Lower leg skin (tissue), 4 donors: ENCODE results near the gene GNAI2. TPM values are rescaled to one million over a fixed set of nuclear protein-coding genes. Genes with fewer than 3 reads are reported as not detected.
"Not testable (repeated sequence)": the region's sequence is repeated elsewhere in the genome, so short reads cannot be mapped to it uniquely, and the experiment has no call there.

ENCODE experiments used
- DNase-seq, 2 donors: peaks; one replicate each; pipeline ENCODE4 v3.0.0-alpha.2; 2019; ENCODE audit warnings: low spot score in 2 of 2
- H3K4me3 ChIP-seq: fragments of 200-600 bp; sonication (generic); 2 replicates; pipeline ENCODE4 v1.5.1; 2017; ENCODE audit warnings: mild to moderate bottlenecking, low read depth; ENCODE audit not compliant: poor library complexity, severe bottlenecking
- CTCF ChIP-seq, 3 donors: fragments of 450-650 bp; IDR thresholded peaks; one replicate each; pipeline ENCODE4 v1.5.1; 2016; ENCODE audit warnings: antibody characterized with exemption in 3 of 3, mild to moderate bottlenecking in 3 of 3, moderate library complexity in 2 of 3
- POLR2A ChIP-seq, 2 donors: fragments of 450-650 bp; IDR thresholded peaks; one replicate each; pipeline ENCODE4 v1.6.1; 2016 to 2017; ENCODE audit warnings: antibody characterized with exemption in 2 of 2, mild to moderate bottlenecking in 1 of 2, moderate library complexity in 1 of 2
- WGBS, 2 donors: methylation state at CpG; one replicate each; pipeline ENCODE4 v1.1.5; 2018; 5-methylcytosine and 5-hydroxymethylcytosine counted together
- intact Hi-C: fragments of 100-400 bp; cut with DNase I; formaldehyde crosslinking; loops from one replicate; pipeline ENCODE4 v1.15.0; 2023; ENCODE audit warnings: low total_unique reads
- total RNA-seq, 4 donors: library from RNA; depleted of rRNA; stranded (reverse); fragments of >200 nt; gene quantifications; one replicate each; pipeline ENCODE4 v1.1.0, GENCODE V29; 2016

GNAI2 gene
- total RNA-seq, 4 donors from 2014 or later: 56.5 to 123 (median 74.8) TPM

- intact Hi-C loops: no loop called here
- no peak for TF ChIP-seq CTCF (IDR thresholded peaks at IDR 0.05)
- no peak for TF ChIP-seq POLR2A (IDR thresholded peaks at IDR 0.05)
- no peak overlapping the region for H3K4me3 ChIP-seq
- no peak for DNase-seq
- 28 to 29% methylated on average over 3 of the region's 3 CpGs for WGBS, 2 donors
Observed at GRCh38 chr3:50242381-50242770, 6.4 kb downstream of the GNAI2 start.

- intact Hi-C loops: no loop called here
- TF ChIP-seq CTCF (IDR thresholded peaks at IDR 0.05) (no peak), POLR2A (IDR thresholded peaks at IDR 0.05) (no peak)
- peak; percentile 69 to 93 for DNase-seq
- 42 to 49% methylated on average over 14 of the region's 14 CpGs for WGBS, 2 donors
- no peak overlapping the region for H3K4me3 ChIP-seq
Observed at GRCh38 chr3:50242851-50243542, 7.0 kb downstream of the GNAI2 start.

DNA sequence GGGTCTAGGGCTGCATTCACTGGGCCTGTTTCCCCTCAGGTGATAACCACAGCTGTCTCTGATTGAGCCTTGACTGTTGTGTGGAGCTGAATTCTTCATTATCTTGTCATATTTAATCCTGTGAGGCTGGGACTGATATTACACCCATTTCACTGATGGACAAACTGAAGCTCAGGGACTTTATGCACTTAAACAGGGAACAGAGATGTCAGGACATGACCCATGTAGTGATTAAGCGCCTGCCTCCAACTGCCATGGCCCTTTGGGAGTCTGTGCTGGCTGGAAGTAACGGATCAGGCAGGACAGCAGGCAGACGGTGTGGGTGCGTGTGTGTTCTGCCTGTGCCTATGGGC, 7.5 kb downstream of the GNAI2 start:
- WGBS, 2 donors: 63 to 69% methylated on average over 4 of the region's 4 CpGs
- no peak for DNase-seq
- no peak for TF ChIP-seq POLR2A (IDR thresholded peaks at IDR 0.05)
- no peak for TF ChIP-seq CTCF (IDR thresholded peaks at IDR 0.05)

DNA sequence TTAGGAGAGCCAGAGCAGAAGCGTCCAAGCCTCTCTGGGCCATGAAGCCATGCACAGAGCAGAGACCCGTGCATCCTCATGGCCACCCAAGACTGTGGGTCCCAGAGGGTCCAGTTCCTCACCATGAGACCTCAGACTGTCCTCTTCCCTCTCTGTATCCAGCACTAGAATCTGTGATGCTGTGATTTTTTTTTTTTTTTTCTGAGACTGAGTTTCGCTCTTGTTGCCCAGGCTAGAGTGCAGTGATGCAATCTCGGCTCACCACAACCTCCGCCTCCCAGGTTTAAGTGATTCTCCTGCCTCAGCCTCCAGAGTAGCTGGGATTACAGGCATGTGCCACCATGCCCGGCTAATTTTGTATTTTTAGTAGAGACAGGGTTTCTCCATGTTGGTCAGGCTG, 8.8 kb downstream of the GNAI2 start:
- DNase-seq, H3K4me3 ChIP-seq: not testable (repeated sequence)
- 66 to 78% methylated on average over 6 of the region's 6 CpGs for WGBS, 2 donors

More for the DNA sequence above, 7.5 kb downstream of the GNAI2 start:
- intact Hi-C loops: no loop called here
- H3K4me3 ChIP-seq: no peak overlapping the region

DNA sequence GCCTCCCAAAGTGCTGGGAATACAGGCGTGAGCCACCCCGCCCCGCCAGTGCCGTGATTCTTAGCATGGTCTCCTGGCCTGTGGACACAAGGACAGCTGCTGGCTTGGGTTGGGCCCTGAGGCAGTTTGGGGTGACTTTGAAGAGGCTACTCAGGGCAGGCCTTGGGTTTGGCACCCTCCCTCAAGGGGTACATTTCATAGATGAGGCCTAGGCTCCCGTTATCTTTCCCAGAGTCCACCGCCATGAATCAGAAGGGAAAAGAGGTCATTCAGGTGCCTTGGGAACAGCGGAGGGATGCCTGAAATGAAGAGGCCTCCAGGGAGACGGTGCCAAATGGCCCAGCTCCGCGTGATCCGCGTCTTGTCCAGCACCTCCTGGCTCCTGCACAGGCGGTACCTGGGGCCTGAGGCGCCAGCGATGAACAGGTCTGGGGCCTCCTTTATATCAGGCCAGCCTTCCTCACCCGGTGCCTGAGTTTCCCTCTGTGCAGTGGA, 9.3 kb downstream of the GNAI2 start:
- 60 to 70% methylated on average over 16 of the region's 16 CpGs for WGBS, 2 donors
- DNase-seq: no peak
- TF ChIP-seq CTCF (IDR thresholded peaks at IDR 0.05) (no peak), POLR2A (IDR thresholded peaks at IDR 0.05) (no peak)
- H3K4me3 ChIP-seq: no peak overlapping the region
- intact Hi-C loops: no loop called here

More for the DNA sequence above, 8.8 kb downstream of the GNAI2 start:
- intact Hi-C loops: not testable (repeated sequence)

DNA sequence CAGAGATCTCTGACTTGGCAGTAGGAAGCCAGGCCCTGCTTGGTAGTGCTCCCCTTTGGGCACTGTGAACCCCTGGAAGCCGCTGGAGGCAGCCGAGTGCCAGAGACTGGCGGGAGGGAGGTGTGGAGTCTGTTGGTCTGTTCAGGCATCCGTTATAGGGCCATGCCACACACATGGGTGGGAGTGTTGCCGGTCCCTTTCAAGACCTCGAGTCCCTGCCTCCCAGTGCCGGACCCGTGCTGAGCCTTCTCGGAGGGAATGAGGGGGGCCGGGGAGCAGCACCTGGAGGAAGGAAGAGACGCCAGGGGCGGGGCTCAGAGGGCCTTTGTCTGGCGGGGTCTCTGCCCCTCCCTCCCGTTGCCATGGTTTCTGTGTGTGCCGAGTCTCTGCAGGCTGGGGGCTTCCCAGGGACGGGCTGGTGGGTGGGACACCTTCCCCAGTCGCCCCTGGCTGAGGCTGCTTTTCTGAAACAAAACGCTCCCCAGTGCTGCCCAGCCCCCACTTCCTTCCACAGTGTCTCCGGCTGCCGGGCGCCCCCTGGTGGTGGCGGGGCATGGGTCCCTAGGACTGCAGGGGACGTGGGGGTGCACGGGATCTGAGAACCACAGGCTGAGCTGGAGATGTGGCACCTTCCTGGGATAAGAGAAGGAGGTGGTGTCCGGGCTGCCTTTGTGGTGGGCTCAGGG, 10.0 kb downstream of the GNAI2 start:
- intact Hi-C loops: no loop called here

More for the DNA sequence above, 10.0 kb downstream of the GNAI2 start:
- H3K4me3 ChIP-seq: no peak overlapping the region
- 1 to 3% methylated on average over 10 to 19 of the region's 25 CpGs for WGBS, 2 donors
- peak; percentile 88 to 99 for DNase-seq
- TF ChIP-seq CTCF (IDR thresholded peaks at IDR 0.05) (peak in 1 of 3 donors; percentile 97), POLR2A (IDR thresholded peaks at IDR 0.05) (no peak)
